DOHH2 (cell line): ENCODE measurements around the gene ACYP2.

Source experiments
- CTCF ChIP-seq: fragments of 200-600 bp; sonication (generic); IDR thresholded peaks from one replicate; pipeline ENCODE4 v1.5.1; 2014; ENCODE audit warnings: antibody characterized with exemption, mild to moderate bottlenecking, low read depth, low read length; ENCODE audit not compliant: poor library complexity, severe bottlenecking
- EZH2phosphoT487 ChIP-seq: fragments of 200-600 bp; sonication (generic); IDR thresholded peaks from 2 replicates; pipeline ENCODE4 v1.6.1; 2017; ENCODE audit warnings: borderline replicate concordance, mild to moderate bottlenecking, antibody characterized with exemption, low read length, moderate library complexity, mixed read lengths

- no peak for TF ChIP-seq CTCF
- TF ChIP-seq EZH2phosphoT487, result no peak
Observed at GRCh38 chr2:54256091-54256694, 140.8 kb downstream of the ACYP2 start, which contains the start of gene TSPYL6.
